GM12878 (cell line): Measurements from ENCODE around the gene RAB35.
"Not testable (repeated sequence)": the region's sequence is repeated elsewhere in the genome, so short reads cannot be mapped to it uniquely, and the experiment has no call there.

Experiments
- BRCA1 ChIP-seq: IDR thresholded peaks from 2 replicates; pipeline ENCODE4 v1.6.1; 2011; ENCODE audit warnings: low read depth, low read length, improper control_type of control experiment
- CBX3 ChIP-seq: fragments of 200-600 bp; sonication (generic); IDR thresholded peaks from 2 replicates; pipeline ENCODE4 v1.6.1; 2016; ENCODE audit warnings: low read depth, borderline replicate concordance
- E4F1 ChIP-seq: fragments of 450-650 bp; IDR thresholded peaks from 2 replicates; pipeline ENCODE4 v1.6.1; 2018; ENCODE audit warnings: borderline replicate concordance, mild to moderate bottlenecking; ENCODE audit not compliant: partially characterized antibody
- EZH2 ChIP-seq: IDR thresholded peaks from 2 replicates; pipeline ENCODE4 v1.6.1; 2012; ENCODE audit warnings: low read depth, mild to moderate bottlenecking, control low read depth, inconsistent platforms, low read length, borderline replicate concordance; ENCODE audit not compliant: control insufficient read depth
- HDAC6 ChIP-seq: fragments of 200-600 bp; sonication (generic); IDR thresholded peaks from one replicate; pipeline ENCODE4 v1.8.0; 2017; ENCODE audit warnings: antibody characterized with exemption; ENCODE audit not compliant: unreplicated experiment
- MLLT1 ChIP-seq: fragments of 450-650 bp; IDR thresholded peaks from 2 replicates; pipeline ENCODE4 v1.6.1; 2016; ENCODE audit warnings: mild to moderate bottlenecking
- POLR2A ChIP-seq: IDR thresholded peaks from 2 replicates; pipeline ENCODE4 v1.6.1; 2011; ENCODE audit warnings: low read depth, mild to moderate bottlenecking, low read length
- RCOR1 ChIP-seq: conservative IDR thresholded peaks from 2 replicates; pipeline ENCODE4 v1.6.1; 2012; ENCODE audit warnings: low read depth, low read length, improper control_type of control experiment
- TF ChIP-seq, protein P1 (sequence below): fragments of 150-350 bp; IDR thresholded peaks from 2 replicates; pipeline ENCODE4 v1.6.1; 2016; ENCODE audit warnings: low read depth, low read length

- not testable (repeated sequence) for TF ChIP-seq BRCA1, EZH2, CBX3, E4F1, HDAC6, POLR2A, RCOR1, MLLT1
- TF ChIP-seq, protein P1, sequence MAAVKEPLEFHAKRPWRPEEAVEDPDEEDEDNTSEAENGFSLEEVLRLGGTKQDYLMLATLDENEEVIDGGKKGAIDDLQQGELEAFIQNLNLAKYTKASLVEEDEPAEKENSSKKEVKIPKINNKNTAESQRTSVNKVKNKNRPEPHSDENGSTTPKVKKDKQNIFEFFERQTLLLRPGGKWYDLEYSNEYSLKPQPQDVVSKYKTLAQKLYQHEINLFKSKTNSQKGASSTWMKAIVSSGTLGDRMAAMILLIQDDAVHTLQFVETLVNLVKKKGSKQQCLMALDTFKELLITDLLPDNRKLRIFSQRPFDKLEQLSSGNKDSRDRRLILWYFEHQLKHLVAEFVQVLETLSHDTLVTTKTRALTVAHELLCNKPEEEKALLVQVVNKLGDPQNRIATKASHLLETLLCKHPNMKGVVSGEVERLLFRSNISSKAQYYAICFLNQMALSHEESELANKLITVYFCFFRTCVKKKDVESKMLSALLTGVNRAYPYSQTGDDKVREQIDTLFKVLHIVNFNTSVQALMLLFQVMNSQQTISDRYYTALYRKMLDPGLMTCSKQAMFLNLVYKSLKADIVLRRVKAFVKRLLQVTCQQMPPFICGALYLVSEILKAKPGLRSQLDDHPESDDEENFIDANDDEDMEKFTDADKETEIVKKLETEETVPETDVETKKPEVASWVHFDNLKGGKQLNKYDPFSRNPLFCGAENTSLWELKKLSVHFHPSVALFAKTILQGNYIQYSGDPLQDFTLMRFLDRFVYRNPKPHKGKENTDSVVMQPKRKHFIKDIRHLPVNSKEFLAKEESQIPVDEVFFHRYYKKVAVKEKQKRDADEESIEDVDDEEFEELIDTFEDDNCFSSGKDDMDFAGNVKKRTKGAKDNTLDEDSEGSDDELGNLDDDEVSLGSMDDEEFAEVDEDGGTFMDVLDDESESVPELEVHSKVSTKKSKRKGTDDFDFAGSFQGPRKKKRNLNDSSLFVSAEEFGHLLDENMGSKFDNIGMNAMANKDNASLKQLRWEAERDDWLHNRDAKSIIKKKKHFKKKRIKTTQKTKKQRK: not testable (repeated sequence)
Observed at GRCh38 chr12:120045367-120045766, 71.2 kb downstream of the RAB35 start.
